GM23338 (cell line): ENCODE data around the gene TPI1.

ENCODE experiments used
- CREB1 ChIP-seq: fragments of 250-450 bp; sonication (Bioruptor Pico); IDR thresholded peaks from 2 replicates; pipeline ENCODE4 v1.5.0; 2020; ENCODE audit warnings: low read depth, mild to moderate bottlenecking, moderate library complexity
- CTCF ChIP-seq, 2 experiments: fragments of 200-600 bp in 1 of 2; sonication (generic) in 1 of 2; conservative IDR thresholded peaks; 2 replicates each; pipeline versions ENCODE4 v1.5.1 to v1.6.1; 2016 to 2017; ENCODE audit warnings: antibody characterized with exemption in 2 of 2, low read depth in 2 of 2, mild to moderate bottlenecking in 2 of 2, moderate library complexity in 1 of 2
- ETS1 ChIP-seq: IDR thresholded peaks from 2 replicates; pipeline ENCODE4 v1.6.1; 2016; ENCODE audit warnings: antibody characterized with exemption
- EZH2 ChIP-seq: fragments of 200-600 bp; sonication (generic); IDR thresholded peaks from one replicate; pipeline ENCODE4 v1.8.0; 2017; ENCODE audit warnings: antibody characterized with exemption, mild to moderate bottlenecking, low read depth; ENCODE audit not compliant: unreplicated experiment
- EZH2phosphoT487 ChIP-seq: fragments of 200-600 bp; sonication (generic); IDR thresholded peaks from one replicate; pipeline ENCODE4 v1.8.1; 2018; ENCODE audit warnings: antibody characterized with exemption; ENCODE audit not compliant: unreplicated experiment
- POLR2AphosphoS5 ChIP-seq: IDR thresholded peaks from 2 replicates; pipeline ENCODE4 v1.6.1; 2016; ENCODE audit warnings: antibody characterized with exemption, low read depth
- REST ChIP-seq: IDR thresholded peaks from one replicate; pipeline ENCODE4 v1.6.1; 2018; ENCODE audit warnings: antibody characterized with exemption; ENCODE audit not compliant: unreplicated experiment
- ZNF114 ChIP-seq: fragments of 250-450 bp; sonication (Bioruptor Pico); IDR thresholded peaks from 2 replicates; pipeline ENCODE4 v1.5.0; 2020; ENCODE audit warnings: mild to moderate bottlenecking, moderate library complexity

- TF ChIP-seq REST (no peak), CTCF (conservative IDR thresholded peaks at IDR 0.05; ENCODE audit: low read depth in 2 of 2) (no peak), EZH2 (no peak), EZH2phosphoT487 (no peak), POLR2AphosphoS5 (no peak), ETS1 (no peak), CREB1 (CRISPR knock-in tag) (no peak), ZNF114 (CRISPR knock-in tag) (no peak)
These were observed 48.7 kb upstream of the TPI1 start for GRCh38 chr12:6818645-6819044.
